ENCODE measurements around the gene RPTOR. TPM values are rescaled to one million over a fixed set of nuclear protein-coding genes. Genes with fewer than 3 reads are reported as not detected.

RPTOR gene
- total and polyA plus RNA-seq, 2 experiments from 2014 or later = 13.2 to 37.9 TPM

DNA sequence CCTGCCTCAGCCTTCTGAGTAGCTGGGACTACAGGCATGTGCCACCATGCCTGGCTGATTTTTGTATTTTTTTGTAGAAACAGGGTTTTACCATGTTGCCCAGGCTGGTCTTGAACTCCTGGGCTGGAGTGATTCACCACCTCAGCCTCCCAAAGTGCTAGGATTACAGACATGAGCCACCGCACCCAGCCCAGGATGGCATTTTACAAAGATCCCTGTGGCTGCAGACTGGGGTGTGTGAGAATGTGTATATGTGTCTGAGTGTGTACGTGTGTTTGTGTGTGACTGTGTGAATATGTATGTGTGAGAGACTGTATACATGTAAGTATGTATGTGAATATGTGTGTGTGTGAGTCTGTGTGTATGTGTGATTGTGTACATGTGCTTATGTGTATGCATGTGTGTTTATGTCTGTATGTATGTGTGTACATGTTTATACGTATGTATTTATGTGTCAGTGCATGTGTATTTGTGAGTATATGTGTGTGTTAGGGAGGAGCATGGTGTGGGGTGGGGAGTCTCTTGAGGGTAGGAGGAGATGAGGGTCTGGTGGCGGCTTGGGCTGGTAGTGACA lies 17.0 kb downstream of the RPTOR start:
- Histone ChIP-seq H3K4me3 (no peak overlapping the region), H3K27me3 (no peaks in the 10 kb centered on the region), H3K36me3 (no peaks in the 10 kb centered on the region), H3K27ac (no peak overlapping the region), H3K4me1 (ENCODE audit: low read depth) (no peaks in the 10 kb centered on the region), H3K9me3 (ENCODE audit: low read depth) (no peaks in the 10 kb centered on the region)
- TF ChIP-seq, protein P1, sequence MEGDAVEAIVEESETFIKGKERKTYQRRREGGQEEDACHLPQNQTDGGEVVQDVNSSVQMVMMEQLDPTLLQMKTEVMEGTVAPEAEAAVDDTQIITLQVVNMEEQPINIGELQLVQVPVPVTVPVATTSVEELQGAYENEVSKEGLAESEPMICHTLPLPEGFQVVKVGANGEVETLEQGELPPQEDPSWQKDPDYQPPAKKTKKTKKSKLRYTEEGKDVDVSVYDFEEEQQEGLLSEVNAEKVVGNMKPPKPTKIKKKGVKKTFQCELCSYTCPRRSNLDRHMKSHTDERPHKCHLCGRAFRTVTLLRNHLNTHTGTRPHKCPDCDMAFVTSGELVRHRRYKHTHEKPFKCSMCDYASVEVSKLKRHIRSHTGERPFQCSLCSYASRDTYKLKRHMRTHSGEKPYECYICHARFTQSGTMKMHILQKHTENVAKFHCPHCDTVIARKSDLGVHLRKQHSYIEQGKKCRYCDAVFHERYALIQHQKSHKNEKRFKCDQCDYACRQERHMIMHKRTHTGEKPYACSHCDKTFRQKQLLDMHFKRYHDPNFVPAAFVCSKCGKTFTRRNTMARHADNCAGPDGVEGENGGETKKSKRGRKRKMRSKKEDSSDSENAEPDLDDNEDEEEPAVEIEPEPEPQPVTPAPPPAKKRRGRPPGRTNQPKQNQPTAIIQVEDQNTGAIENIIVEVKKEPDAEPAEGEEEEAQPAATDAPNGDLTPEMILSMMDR (IDR thresholded peaks at IDR 0.05; ENCODE audit: low read depth, low read length) = no peak
- DNase-seq (ENCODE audit: low read depth in 1 of 2, low spot score in 1 of 2) = no peak

DNA sequence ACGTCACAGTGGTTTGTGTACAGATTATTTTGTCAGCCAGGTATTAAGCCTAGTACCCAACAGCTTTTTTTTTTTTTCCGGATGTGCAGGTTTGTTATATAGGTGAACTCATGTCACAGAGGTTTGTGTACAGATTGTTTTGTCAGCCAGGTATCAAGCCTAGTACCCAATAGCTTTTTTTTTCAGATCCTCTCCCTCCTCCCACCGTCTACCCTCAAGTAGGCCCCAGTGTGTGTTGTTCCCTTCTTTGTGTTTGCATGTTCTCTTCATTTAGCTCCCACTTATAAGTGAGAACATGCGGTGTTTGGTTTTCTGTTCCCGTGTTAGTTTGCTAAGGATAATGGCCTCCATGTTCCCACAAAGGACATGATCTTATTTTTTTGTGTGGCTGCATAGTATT lies 19.9 kb downstream of the RPTOR start:
- TF ChIP-seq, protein P1 (IDR thresholded peaks at IDR 0.05; ENCODE audit: low read depth, low read length) = no peak
- Histone ChIP-seq H3K27ac (no peak overlapping the region), H3K36me3 (no peaks in the 10 kb centered on the region), H3K4me3 (no peak overlapping the region), H3K27me3 (no peaks in the 10 kb centered on the region), H3K4me1 (ENCODE audit: low read depth) (no peaks in the 10 kb centered on the region), H3K9me3 (ENCODE audit: low read depth) (no peaks in the 10 kb centered on the region)
- DNase-seq (ENCODE audit: low read depth in 1 of 2, low spot score in 1 of 2) = no peak

DNA sequence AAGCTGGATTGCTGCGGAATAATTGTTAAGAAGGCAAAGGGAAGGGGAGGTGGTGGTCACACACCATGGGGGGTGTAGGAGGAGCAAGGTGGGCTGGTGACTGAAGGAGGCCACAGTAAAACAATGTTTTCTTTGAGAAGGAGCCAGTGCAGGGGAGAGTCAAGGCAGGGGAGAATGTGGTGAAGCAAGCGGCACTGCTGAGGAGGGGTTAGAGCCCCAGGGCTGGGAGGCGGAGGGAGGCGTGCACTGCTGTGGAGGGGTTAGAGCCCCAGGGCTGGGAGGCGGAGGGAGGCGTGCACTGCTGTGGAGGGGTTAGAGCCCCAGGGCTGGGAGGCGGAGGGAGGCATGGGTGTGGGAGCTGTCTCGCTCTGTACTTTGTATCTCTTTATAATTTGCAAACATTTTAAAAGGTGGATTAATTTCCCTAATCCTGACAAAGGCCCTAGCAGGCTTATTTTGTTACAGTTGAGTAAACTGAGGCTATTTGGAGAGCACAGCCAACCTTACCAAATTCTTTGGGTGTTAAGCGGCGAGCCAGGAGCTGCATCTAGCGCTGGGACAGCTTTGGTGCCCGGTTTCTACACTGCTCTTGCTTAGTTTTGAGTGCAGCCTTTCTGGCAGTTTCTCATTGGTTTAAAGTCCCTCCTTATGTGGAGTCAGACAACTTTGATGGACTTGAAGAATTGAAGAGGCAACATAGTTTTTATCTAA lies 20.9 kb downstream of the RPTOR start:
- no peaks in the 10 kb centered on the region for H3K9me3 ChIP-seq (ENCODE audit: low read depth)
- no peak overlapping the region for H3K27ac ChIP-seq
- H3K4me1 ChIP-seq (ENCODE audit: low read depth) = no peaks in the 10 kb centered on the region
- H3K36me3 ChIP-seq = no peaks in the 10 kb centered on the region
- DNase-seq (ENCODE audit: low read depth in 1 of 2, low spot score in 1 of 2) = no peak
- TF ChIP-seq, protein P1 (IDR thresholded peaks at IDR 0.05; ENCODE audit: low read depth, low read length) = no peak
- no peak overlapping the region for H3K4me3 ChIP-seq
- H3K27me3 ChIP-seq = no peaks in the 10 kb centered on the region

DNA sequence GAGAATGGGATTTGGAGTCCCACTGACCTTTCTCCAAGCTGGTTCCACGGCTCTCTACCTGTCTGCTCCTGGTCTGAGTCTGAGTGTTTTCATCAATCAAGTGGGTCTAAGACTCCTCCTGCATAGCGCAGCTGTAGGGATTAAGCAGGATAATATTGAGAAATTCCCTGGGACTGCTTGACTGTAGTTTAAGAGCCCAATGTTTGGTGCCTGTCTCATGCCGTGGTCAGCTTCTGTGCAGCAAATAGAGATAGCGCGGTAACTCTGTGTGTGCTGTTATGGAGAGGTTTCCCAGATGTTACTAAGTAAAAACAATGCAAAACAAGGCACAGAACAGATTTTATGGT lies 21.4 kb downstream of the RPTOR start:
- TF ChIP-seq, protein P1 (IDR thresholded peaks at IDR 0.05; ENCODE audit: low read depth, low read length) = no peak
- no peaks in the 10 kb centered on the region for H3K9me3 ChIP-seq (ENCODE audit: low read depth)
- no peak for DNase-seq (ENCODE audit: low read depth in 1 of 2, low spot score in 1 of 2)
- no peaks in the 10 kb centered on the region for H3K27me3 ChIP-seq
- no peaks in the 10 kb centered on the region for H3K4me1 ChIP-seq (ENCODE audit: low read depth)
- H3K36me3 ChIP-seq = no peaks in the 10 kb centered on the region
- no peak overlapping the region for H3K4me3 ChIP-seq
- no peak overlapping the region for H3K27ac ChIP-seq

DNA sequence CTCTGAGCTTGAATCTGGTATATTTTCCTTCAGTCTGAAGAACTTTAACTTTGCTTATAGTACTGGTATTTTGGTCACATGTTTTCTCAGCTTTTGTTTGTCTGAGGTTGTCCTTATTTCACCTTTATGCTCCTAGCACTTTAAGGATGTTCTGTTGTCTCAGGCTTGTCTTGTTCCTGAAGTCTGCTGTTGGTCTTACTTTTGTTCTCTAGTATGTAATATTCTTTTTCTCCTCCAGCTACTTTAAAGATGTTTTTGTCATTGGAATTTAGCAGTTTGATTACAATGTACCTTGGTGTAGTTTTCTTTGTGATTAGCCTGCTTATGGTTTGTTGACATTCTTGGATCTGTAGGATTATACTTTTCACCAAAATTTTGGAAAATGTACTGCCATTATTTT lies 23.6 kb downstream of the RPTOR start:
- H3K9me3 ChIP-seq (ENCODE audit: low read depth) = no peaks in the 10 kb centered on the region
- H3K27me3 ChIP-seq = no peaks in the 10 kb centered on the region
- H3K36me3 ChIP-seq = no peaks in the 10 kb centered on the region
- DNase-seq (ENCODE audit: low read depth in 1 of 2, low spot score in 1 of 2) = no peak
- no peak overlapping the region for H3K4me3 ChIP-seq
- H3K4me1 ChIP-seq (ENCODE audit: low read depth) = no peaks in the 10 kb centered on the region
- H3K27ac ChIP-seq = no peak overlapping the region
- TF ChIP-seq, protein P1 (IDR thresholded peaks at IDR 0.05; ENCODE audit: low read depth, low read length) = no peak

Measured in cardiac muscle cell (in vitro differentiated cells and primary cell).